HFF-Myc (cell line): ENCODE data around the gene CCDC197.

Source experiments
- DNase-seq: peaks from one replicate; pipeline ENCODE4 v3.0.0-alpha.2; 2011; ENCODE audit warnings: low read depth; ENCODE audit errors: extremely low read depth
- H3K4me3 ChIP-seq: replicated peaks from 2 replicates; pipeline ENCODE4 v1.5.1; 2011; ENCODE audit warnings: low read depth, mild to moderate bottlenecking, control low read depth, low read length
- CTCF ChIP-seq: IDR thresholded peaks from 2 replicates; pipeline ENCODE4 v1.5.1; 2012; ENCODE audit warnings: mild to moderate bottlenecking, low read depth, low read length, control low read depth; ENCODE audit errors: missing control alignments

The CCDC197 gene

DNA sequence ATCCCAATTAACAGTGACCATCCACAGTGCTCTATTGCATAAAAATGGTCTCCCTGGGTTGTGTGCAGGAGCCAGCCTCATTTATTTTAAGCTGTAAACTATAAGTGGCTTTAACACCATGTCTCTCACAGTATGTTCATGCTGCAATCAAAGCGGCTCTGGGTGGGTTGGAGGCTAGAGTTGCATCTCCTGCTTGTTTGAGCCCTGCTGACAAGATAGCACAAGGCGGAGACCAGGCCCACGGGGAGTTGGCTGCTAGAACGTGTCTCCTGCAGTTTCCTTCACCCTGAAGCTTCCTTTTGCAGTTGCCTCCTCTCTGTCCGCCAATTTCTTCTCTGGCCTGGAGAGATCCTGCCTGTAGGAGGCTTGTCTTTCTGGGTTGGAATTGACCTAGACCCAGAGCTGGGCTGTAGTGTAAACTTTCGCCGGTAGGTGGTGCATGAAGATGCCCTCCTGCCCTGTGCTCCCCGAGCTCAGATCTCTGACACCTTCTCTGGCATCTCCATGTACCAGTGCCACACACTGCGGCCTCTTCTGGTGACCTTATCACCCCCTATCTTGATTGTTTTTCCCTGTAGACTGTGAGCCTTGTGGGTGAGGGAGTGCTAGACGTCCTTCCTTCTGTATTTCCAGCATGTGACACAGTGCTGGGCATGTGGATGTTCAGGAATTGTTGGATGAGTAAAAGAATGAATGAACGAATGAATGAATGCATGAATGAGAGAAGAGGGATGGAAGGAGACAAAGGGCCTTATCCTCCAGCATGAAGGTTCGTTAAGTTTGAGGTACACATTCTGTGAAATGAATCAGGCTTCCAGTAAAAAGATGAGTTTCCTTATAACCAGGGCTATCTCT is 39.4 kb downstream of the CCDC197 start:
- peak; percentile 42 for DNase-seq
- no peak overlapping the region for H3K4me3 ChIP-seq
- peak; percentile 89 for TF ChIP-seq CTCF

GRCh38 chr14:94037954-94038353 is 40.9 kb downstream of the CCDC197 start:
- TF ChIP-seq CTCF, result no peak
- no peak for DNase-seq
- no peak overlapping the region for H3K4me3 ChIP-seq

DNA sequence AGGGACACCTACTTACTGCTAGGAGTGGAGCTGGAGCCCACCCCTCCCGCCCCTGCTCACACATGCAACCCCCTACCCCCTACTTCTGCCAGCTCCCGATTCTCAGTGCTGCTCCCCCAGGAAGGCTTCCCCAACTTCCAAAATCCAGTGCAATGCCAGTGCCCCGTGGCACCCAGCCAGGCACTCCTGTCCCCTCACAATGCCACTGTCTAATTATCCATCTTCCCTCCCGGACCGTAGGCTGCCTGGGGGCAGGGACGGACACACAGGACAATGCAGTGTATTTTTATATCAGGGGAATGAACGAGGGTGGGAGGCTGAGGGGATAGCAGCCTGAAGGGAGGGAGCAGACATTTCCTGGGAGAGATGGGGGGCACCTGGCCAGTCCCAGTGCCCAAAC is 41.4 kb downstream of the CCDC197 start:
- no peak for DNase-seq
- H3K4me3 ChIP-seq, result no peak overlapping the region
- TF ChIP-seq CTCF, result no peak

DNA sequence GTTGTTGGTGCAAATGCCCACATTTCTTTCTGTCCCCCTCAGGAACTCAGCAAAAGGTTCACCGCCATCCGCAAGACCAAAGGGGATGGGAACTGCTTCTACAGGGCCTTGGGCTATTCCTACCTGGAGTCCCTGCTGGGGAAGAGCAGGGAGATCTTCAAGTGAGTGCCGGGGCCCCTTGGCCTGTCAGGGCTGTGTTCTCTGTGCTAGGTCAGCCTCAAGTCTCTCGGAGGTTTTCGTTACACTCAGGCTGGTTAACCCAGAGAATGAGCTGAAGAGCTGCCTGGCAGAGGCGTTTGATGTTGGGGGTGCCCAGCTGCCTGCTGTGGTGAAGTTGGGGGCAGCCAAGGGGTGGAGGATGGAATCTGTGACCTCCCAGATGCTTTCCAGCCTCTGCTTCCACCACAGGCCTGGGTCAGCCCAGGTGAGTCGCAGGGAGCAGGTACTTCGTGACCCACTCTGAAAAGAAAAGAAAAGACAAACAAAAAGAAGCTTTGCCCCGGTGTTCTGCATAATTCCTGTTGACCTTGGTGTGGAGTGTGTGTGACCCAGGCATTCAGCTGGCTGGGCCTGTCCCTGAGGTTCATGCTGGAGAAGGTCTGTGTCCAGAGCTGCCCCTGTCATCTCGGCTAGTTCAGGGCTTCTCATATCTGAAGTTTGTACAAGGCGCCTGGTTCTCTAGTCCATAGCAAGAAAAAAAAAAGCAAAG is 42.0 kb downstream of the CCDC197 start:
- H3K4me3 ChIP-seq, result no peak overlapping the region
- no peak for TF ChIP-seq CTCF
- no peak for DNase-seq

- no peak for TF ChIP-seq CTCF
Measured at GRCh38 chr14:94040247-94040646, 43.1 kb downstream of the CCDC197 start.

DNA sequence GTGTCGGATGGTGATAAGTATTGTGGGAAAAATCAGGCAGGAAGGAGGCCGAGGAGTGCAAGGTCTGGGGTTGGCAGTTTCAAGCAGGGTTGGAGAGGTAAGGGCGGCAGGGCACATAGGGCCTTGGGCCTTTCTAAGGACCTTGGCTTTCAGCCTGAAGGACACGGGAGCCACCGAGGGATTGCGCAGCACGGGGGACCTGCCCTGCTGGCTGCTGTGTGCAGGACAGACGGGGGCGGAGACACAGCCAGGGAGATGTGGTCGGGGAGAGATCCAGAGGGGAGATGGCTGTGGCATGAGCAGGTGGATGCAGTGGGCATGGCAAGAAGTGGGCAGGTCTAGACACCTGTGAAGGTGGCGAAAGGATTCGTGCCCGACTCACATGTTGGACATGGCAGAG is 43.7 kb downstream of the CCDC197 start:
- no peak for DNase-seq
- no peak for TF ChIP-seq CTCF
- no peak overlapping the region for H3K4me3 ChIP-seq

More at GRCh38 chr14:94040247-94040646, 43.1 kb downstream of the CCDC197 start:
- DNase-seq, result no peak
- H3K4me3 ChIP-seq, result no peak overlapping the region
